Liver (tissue), 9 donors: ENCODE data around the gene DNAH3. TPM values are rescaled to one million over a fixed set of nuclear protein-coding genes. Genes with fewer than 3 reads are reported as not detected.

Source experiments
- DNase-seq: peaks from one replicate; pipeline ENCODE4 v3.0.0-alpha.2; 2017; ENCODE audit warnings: low spot score
- H3K27ac ChIP-seq, 2 donors: one replicate each; pipeline ENCODE4 v1.7.0; 2013; ENCODE audit warnings: inconsistent platforms in 2 of 2, low read length in 2 of 2, control low read depth in 1 of 2, low read depth in 1 of 2, mild to moderate bottlenecking in 1 of 2
- H3K27me3 ChIP-seq, 4 donors: one replicate each; pipeline versions ENCODE4 v1.6.1 to v1.7.0; 2013; ENCODE audit warnings: low read length in 3 of 4, inconsistent platforms in 1 of 4, mild to moderate bottlenecking in 1 of 4, moderate library complexity in 1 of 4; ENCODE audit not compliant: control insufficient read depth in 4 of 4, insufficient read depth in 4 of 4
- H3K36me3 ChIP-seq, 4 donors: one replicate each; pipeline versions ENCODE4 v1.6.1 to v1.7.0; 2013; ENCODE audit warnings: low read length in 3 of 4, mild to moderate bottlenecking in 3 of 4, low read depth in 1 of 4, moderate library complexity in 1 of 4; ENCODE audit not compliant: control insufficient read depth in 4 of 4, insufficient read depth in 3 of 4
- H3K4me1 ChIP-seq, 4 donors: one replicate each; pipeline versions ENCODE4 v1.6.1 to v1.7.0; 2013; ENCODE audit warnings: low read length in 3 of 4, mild to moderate bottlenecking in 3 of 4, moderate library complexity in 1 of 4; ENCODE audit not compliant: control insufficient read depth in 4 of 4, insufficient read depth in 4 of 4
- H3K4me3 ChIP-seq, 3 donors: one replicate each; pipeline versions ENCODE4 v1.6.1 to v1.7.0; 2013; ENCODE audit warnings: low read length in 3 of 3, control low read depth in 1 of 3, low read depth in 1 of 3, mild to moderate bottlenecking in 1 of 3
- H3K9ac ChIP-seq, 2 donors: one replicate each; pipeline ENCODE4 v1.7.0; 2013; ENCODE audit warnings: low read length in 2 of 2, mild to moderate bottlenecking in 2 of 2, moderate library complexity in 2 of 2, control low read depth in 1 of 2, low read depth in 1 of 2
- H3K9me3 ChIP-seq, 4 donors: one replicate each; pipeline versions ENCODE4 v1.6.1 to v1.7.0; 2013; ENCODE audit warnings: low read length in 3 of 4; ENCODE audit not compliant: control insufficient read depth in 4 of 4
- FOXA1 ChIP-seq: IDR thresholded peaks from 2 replicates; pipeline ENCODE4 v1.6.1; 2016; ENCODE audit warnings: antibody characterized with exemption
- FOXA2 ChIP-seq: IDR thresholded peaks from 2 replicates; pipeline ENCODE4 v1.6.1; 2016; ENCODE audit warnings: antibody characterized with exemption
- GABPA ChIP-seq, 2 donors: IDR thresholded peaks in 1 of 2; conservative IDR thresholded peaks in 1 of 2; 2 replicates each; pipeline ENCODE4 v1.6.1; 2016; ENCODE audit warnings: antibody characterized with exemption in 2 of 2, mild to moderate bottlenecking in 1 of 2, moderate library complexity in 1 of 2
- HNF4A ChIP-seq, 2 donors: conservative IDR thresholded peaks; 2 replicates each; pipeline ENCODE4 v1.6.1; 2016; ENCODE audit warnings: antibody characterized with exemption in 2 of 2, mild to moderate bottlenecking in 2 of 2
- HNF4G ChIP-seq: IDR thresholded peaks from 2 replicates; pipeline ENCODE4 v1.6.1; 2016; ENCODE audit warnings: antibody characterized with exemption
- JUND ChIP-seq, 2 donors: IDR thresholded peaks; 2 replicates each; pipeline ENCODE4 v1.6.1; 2016; ENCODE audit warnings: antibody characterized with exemption in 2 of 2
- NR2F2 ChIP-seq: IDR thresholded peaks from 2 replicates; pipeline ENCODE4 v1.6.1; 2016; ENCODE audit warnings: antibody characterized with exemption
- RAD21 ChIP-seq, 2 donors: IDR thresholded peaks; 2 replicates each; pipeline ENCODE4 v1.6.1; 2016; ENCODE audit warnings: antibody characterized with exemption in 2 of 2, mild to moderate bottlenecking in 2 of 2
- RXRA ChIP-seq, 2 donors: IDR thresholded peaks; 2 replicates each; pipeline ENCODE4 v1.6.1; 2017 to 2018; ENCODE audit warnings: antibody characterized with exemption in 2 of 2, mild to moderate bottlenecking in 1 of 2
- SP1 ChIP-seq: IDR thresholded peaks from 2 replicates; pipeline ENCODE4 v1.6.1; 2018; ENCODE audit warnings: antibody characterized with exemption, mild to moderate bottlenecking
- TAF1 ChIP-seq: conservative IDR thresholded peaks from 2 replicates; pipeline ENCODE4 v1.6.1; 2016; ENCODE audit warnings: antibody characterized with exemption, mild to moderate bottlenecking
- YY1 ChIP-seq: IDR thresholded peaks from 2 replicates; pipeline ENCODE4 v1.6.1; 2016; ENCODE audit warnings: antibody characterized with exemption, mild to moderate bottlenecking
- WGBS: extraction: QIAGEN DNeasy Blood & Tissue Kit; methylation state at CpG from one replicate; pipeline ENCODE4 v1.1.7; 2013; 5-methylcytosine and 5-hydroxymethylcytosine counted together
- polyA plus RNA-seq, 2 donors: library from polyadenylated mRNA; stranded (reverse) in 1 of 2; unstranded in 1 of 2; fragments of 200-250 nt in 1 of 2; fragments of >200 nt in 1 of 2; fragmentation: Nextera tagmentation in 1 of 2; extraction: Ambion mirVana in 1 of 2; gene quantifications; one replicate each; pipeline versions ENCODE4 v1.2.1 to v1.2.3, GENCODE V29; 2013 to 2015
- total RNA-seq, 2 donors: library from RNA; depleted of rRNA; stranded (reverse); fragments of >200 nt; gene quantifications; one replicate each; pipeline ENCODE4 v1.2.3, GENCODE V29; 2014
- TF ChIP-seq, protein P1 (sequence below): fragments of 150-350 bp; IDR thresholded peaks from 2 replicates; pipeline ENCODE4 v1.5.1; 2017; ENCODE audit warnings: improper control_type of control experiment, low read depth, low read length; ENCODE audit not compliant: missing input control
- TF ChIP-seq, protein P2 (sequence below): IDR thresholded peaks from 2 replicates; pipeline ENCODE4 v1.6.1; 2016; ENCODE audit warnings: antibody characterized with exemption, mild to moderate bottlenecking
- TF ChIP-seq, protein P3 (sequence below): IDR thresholded peaks from 2 replicates; pipeline ENCODE4 v1.6.1; 2016; ENCODE audit warnings: antibody characterized with exemption
- TF ChIP-seq, protein P4 (sequence below): IDR thresholded peaks from 2 replicates; pipeline ENCODE4 v1.6.1; 2016; ENCODE audit warnings: antibody characterized with exemption
- TF ChIP-seq, protein P5 (sequence below): IDR thresholded peaks from 2 replicates; pipeline ENCODE4 v1.6.1; 2016; ENCODE audit warnings: antibody characterized with exemption
- donor health status: healthy.
- donor health status: healthy.
- donor health status: healthy.
- donor health status: healthy.
- donor health status: healthy.

DNAH3 gene
- total and polyA plus RNA-seq, 4 donors, result not detected

DNA sequence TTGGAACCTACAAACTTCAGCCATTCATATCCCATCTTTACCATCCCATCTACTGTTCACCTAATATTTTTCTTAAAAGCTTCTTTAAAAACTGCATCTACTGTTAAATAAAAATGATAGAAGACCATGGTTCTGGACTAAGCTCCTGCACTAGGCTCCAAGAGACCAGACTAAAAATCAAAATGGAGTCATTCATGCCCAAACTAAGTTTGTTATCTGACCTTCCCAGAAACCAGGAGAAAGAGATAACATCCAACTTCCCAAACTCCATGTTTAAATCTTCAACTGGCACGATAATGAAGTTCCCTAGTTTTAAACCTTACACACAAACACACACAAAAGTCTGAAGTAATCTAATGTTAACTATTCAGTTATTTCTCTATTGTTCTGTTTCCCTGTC is 264.3 kb downstream of the DNAH3 start (continued):
- TF ChIP-seq, protein P1, sequence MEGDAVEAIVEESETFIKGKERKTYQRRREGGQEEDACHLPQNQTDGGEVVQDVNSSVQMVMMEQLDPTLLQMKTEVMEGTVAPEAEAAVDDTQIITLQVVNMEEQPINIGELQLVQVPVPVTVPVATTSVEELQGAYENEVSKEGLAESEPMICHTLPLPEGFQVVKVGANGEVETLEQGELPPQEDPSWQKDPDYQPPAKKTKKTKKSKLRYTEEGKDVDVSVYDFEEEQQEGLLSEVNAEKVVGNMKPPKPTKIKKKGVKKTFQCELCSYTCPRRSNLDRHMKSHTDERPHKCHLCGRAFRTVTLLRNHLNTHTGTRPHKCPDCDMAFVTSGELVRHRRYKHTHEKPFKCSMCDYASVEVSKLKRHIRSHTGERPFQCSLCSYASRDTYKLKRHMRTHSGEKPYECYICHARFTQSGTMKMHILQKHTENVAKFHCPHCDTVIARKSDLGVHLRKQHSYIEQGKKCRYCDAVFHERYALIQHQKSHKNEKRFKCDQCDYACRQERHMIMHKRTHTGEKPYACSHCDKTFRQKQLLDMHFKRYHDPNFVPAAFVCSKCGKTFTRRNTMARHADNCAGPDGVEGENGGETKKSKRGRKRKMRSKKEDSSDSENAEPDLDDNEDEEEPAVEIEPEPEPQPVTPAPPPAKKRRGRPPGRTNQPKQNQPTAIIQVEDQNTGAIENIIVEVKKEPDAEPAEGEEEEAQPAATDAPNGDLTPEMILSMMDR, result no peak
- TF ChIP-seq GABPA (IDR thresholded peaks at IDR 0.05 in 1 of 2, conservative IDR thresholded peaks at IDR 0.05 in 1 of 2) (no peak), YY1 (no peak), JUND (IDR thresholded peaks at IDR 0.05) (no peak)

DNA sequence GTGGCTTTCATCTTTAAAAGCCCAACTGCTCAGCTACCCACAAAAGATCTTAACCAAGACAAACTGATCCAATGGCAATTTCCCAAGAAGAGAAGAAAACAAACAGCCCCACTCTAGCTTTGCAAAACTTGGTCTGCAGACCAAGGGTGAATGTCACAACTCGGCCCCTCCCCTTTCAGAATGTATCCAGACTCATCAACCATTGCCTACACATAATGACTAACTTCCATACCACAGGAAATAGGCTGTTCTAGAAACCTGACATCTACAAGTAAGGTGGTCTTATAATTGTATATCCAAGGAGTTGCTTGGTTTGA is 266.4 kb downstream of the DNAH3 start:
- DNase-seq, result no peak
- Histone ChIP-seq H3K27me3 (no peaks in the 10 kb centered on the region), H3K36me3 (no peaks in the 10 kb centered on the region), H3K4me1 (peaks cover 17 to 82% (median 75%) of the 10 kb centered on the region in 4 donors), H3K27ac (peak overlapping the region; percentile 58 to 87), H3K4me3 (peak overlapping the region in 1 of 3 donors; percentile 36), H3K9ac (peak overlapping the region in 1 of 2 donors; percentile 49), H3K9me3 (no peaks in the 10 kb centered on the region)
- TF ChIP-seq RXRA (IDR thresholded peaks at IDR 0.05), result peak; percentile 33 to 61
- no peak for TF ChIP-seq FOXA1
- TF ChIP-seq YY1, result peak; percentile 34
- TF ChIP-seq, protein P1, result no peak
- TF ChIP-seq HNF4G, result no peak
- peak in 1 of 2 donors; percentile 4 for TF ChIP-seq RAD21 (IDR thresholded peaks at IDR 0.05)
- TF ChIP-seq FOXA2, result no peak
- peak; percentile 49 to 69 for TF ChIP-seq HNF4A (conservative IDR thresholded peaks at IDR 0.05)
- peak in 1 of 2 donors; percentile 19 for TF ChIP-seq JUND (IDR thresholded peaks at IDR 0.05)
- WGBS, result 28% methylated on average over 1 of the region's 1 CpG

DNA sequence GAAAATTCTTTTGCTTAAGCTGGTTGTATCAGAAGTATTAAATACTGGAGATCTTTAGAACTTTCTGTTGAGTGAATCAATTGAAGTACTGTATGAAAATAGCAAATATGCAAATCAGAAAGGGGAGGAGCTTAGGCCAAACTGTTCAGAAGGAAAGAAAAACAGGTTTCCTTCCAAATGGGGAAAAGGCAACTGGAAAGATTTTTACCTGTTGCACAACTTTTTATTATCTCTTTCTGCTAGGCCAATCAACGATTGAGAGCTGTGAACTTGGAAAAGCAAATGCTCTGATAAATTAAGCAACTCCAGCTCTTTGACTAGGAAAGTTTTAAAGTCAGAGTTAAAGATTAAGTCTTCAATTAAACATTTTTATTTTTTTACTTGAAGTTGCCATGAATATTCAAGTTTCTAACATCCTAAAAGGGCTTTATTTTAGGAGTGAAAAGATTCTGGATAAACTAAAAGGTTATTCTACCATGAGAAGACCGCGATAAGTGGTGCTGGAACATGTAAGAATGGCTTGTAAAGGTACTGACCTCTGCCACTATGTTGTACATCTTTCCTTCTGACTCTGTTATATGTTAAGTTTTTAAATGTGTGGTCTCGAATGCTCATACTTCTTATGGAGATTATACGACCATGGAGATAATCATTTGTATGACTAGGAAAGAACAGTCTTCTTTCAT is 266.9 kb downstream of the DNAH3 start:
- Histone ChIP-seq H3K36me3 (no peaks in the 10 kb centered on the region), H3K27ac (peak overlapping the region; percentile 59 to 87), H3K4me1 (peaks cover 20 to 86% (median 80%) of the 10 kb centered on the region in 4 donors), H3K9me3 (no peaks in the 10 kb centered on the region), H3K9ac (peak overlapping the region in 1 of 2 donors; percentile 49), H3K27me3 (no peaks in the 10 kb centered on the region), H3K4me3 (peak overlapping the region in 1 of 3 donors; percentile 36)
- 30% methylated on average over 5 of the region's 5 CpGs for WGBS
- no peak for DNase-seq
- TF ChIP-seq, protein P2, sequence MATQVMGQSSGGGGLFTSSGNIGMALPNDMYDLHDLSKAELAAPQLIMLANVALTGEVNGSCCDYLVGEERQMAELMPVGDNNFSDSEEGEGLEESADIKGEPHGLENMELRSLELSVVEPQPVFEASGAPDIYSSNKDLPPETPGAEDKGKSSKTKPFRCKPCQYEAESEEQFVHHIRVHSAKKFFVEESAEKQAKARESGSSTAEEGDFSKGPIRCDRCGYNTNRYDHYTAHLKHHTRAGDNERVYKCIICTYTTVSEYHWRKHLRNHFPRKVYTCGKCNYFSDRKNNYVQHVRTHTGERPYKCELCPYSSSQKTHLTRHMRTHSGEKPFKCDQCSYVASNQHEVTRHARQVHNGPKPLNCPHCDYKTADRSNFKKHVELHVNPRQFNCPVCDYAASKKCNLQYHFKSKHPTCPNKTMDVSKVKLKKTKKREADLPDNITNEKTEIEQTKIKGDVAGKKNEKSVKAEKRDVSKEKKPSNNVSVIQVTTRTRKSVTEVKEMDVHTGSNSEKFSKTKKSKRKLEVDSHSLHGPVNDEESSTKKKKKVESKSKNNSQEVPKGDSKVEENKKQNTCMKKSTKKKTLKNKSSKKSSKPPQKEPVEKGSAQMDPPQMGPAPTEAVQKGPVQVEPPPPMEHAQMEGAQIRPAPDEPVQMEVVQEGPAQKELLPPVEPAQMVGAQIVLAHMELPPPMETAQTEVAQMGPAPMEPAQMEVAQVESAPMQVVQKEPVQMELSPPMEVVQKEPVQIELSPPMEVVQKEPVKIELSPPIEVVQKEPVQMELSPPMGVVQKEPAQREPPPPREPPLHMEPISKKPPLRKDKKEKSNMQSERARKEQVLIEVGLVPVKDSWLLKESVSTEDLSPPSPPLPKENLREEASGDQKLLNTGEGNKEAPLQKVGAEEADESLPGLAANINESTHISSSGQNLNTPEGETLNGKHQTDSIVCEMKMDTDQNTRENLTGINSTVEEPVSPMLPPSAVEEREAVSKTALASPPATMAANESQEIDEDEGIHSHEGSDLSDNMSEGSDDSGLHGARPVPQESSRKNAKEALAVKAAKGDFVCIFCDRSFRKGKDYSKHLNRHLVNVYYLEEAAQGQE, result peak; percentile 25
- TF ChIP-seq, protein P3, sequence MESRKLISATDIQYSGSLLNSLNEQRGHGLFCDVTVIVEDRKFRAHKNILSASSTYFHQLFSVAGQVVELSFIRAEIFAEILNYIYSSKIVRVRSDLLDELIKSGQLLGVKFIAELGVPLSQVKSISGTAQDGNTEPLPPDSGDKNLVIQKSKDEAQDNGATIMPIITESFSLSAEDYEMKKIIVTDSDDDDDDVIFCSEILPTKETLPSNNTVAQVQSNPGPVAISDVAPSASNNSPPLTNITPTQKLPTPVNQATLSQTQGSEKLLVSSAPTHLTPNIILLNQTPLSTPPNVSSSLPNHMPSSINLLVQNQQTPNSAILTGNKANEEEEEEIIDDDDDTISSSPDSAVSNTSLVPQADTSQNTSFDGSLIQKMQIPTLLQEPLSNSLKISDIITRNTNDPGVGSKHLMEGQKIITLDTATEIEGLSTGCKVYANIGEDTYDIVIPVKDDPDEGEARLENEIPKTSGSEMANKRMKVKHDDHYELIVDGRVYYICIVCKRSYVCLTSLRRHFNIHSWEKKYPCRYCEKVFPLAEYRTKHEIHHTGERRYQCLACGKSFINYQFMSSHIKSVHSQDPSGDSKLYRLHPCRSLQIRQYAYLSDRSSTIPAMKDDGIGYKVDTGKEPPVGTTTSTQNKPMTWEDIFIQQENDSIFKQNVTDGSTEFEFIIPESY, result peak; percentile 36
- TF ChIP-seq SP1 (peak; percentile 79), NR2F2 (no peak), RAD21 (IDR thresholded peaks at IDR 0.05) (peak in 1 of 2 donors; percentile 12), TAF1 (no peak), YY1 (no peak), FOXA2 (no peak)
- TF ChIP-seq, protein P4, sequence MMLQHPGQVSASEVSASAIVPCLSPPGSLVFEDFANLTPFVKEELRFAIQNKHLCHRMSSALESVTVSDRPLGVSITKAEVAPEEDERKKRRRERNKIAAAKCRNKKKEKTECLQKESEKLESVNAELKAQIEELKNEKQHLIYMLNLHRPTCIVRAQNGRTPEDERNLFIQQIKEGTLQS, result peak; percentile 39
- TF ChIP-seq, protein P5, sequence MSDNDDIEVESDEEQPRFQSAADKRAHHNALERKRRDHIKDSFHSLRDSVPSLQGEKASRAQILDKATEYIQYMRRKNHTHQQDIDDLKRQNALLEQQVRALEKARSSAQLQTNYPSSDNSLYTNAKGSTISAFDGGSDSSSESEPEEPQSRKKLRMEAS, result peak; percentile 29
- TF ChIP-seq, protein P1, result no peak
